Suprapubic skin (tissue), 4 donors: Measurements from ENCODE around the gene SOCS1. TPM values are rescaled to one million over a fixed set of nuclear protein-coding genes. Genes with fewer than 3 reads are reported as not detected.

Experiments
- DNase-seq, 2 donors: peaks; one replicate each; pipeline ENCODE4 v3.0.0-alpha.2; 2019; ENCODE audit warnings: low spot score in 2 of 2
- H3K27ac ChIP-seq: fragments of 200-600 bp; sonication (generic); one replicate; pipeline ENCODE4 v1.5.1; 2019
- H3K27me3 ChIP-seq: fragments of 200-600 bp; sonication (generic); one replicate; pipeline ENCODE4 v1.5.1; 2019
- H3K36me3 ChIP-seq: fragments of 200-600 bp; sonication (generic); one replicate; pipeline ENCODE4 v1.5.1; 2019
- H3K4me1 ChIP-seq: fragments of 200-600 bp; sonication (generic); one replicate; pipeline ENCODE4 v1.5.1; 2019
- H3K4me3 ChIP-seq: fragments of 200-600 bp; sonication (generic); one replicate; pipeline ENCODE4 v1.5.1; 2019; ENCODE audit warnings: mild to moderate bottlenecking
- H3K9me3 ChIP-seq: fragments of 200-600 bp; sonication (generic); one replicate; pipeline ENCODE4 v1.5.1; 2019
- CTCF ChIP-seq, 2 donors: fragments of 200-600 bp in 1 of 2; fragments of 450-650 bp in 1 of 2; sonication (generic) in 1 of 2; IDR thresholded peaks; one replicate each; pipeline ENCODE4 v1.5.1; 2016 to 2019; ENCODE audit warnings: antibody characterized with exemption in 2 of 2, mild to moderate bottlenecking in 1 of 2, moderate library complexity in 1 of 2
- EP300 ChIP-seq: sonication (generic); formaldehyde crosslinking; IDR thresholded peaks from one replicate; pipeline ENCODE4 v1.6.1; 2017; ENCODE audit warnings: antibody characterized with exemption
- POLR2A ChIP-seq, 2 donors: fragments of 450-650 bp; IDR thresholded peaks; one replicate each; pipeline ENCODE4 v1.6.1; 2017; ENCODE audit warnings: antibody characterized with exemption in 2 of 2, mild to moderate bottlenecking in 2 of 2, moderate library complexity in 2 of 2
- POLR2AphosphoS5 ChIP-seq, 3 donors: sonication (generic); formaldehyde crosslinking; IDR thresholded peaks; one replicate each; pipeline ENCODE4 v1.6.1; 2017; ENCODE audit warnings: antibody characterized with exemption in 3 of 3
- WGBS: methylation state at CpG from one replicate; pipeline ENCODE4 v1.1.5; 2018; 5-methylcytosine and 5-hydroxymethylcytosine counted together
- total RNA-seq, 4 donors: library from RNA; depleted of rRNA; stranded (reverse); fragments of >200 nt; gene quantifications; one replicate each; pipeline ENCODE4 v1.1.0, GENCODE V29; 2016

SOCS1 gene
- total RNA-seq, 4 donors from 2014 or later = 3.9 to 15.4 (median 7.5) TPM

- Histone ChIP-seq H3K27ac (no peak overlapping the region), H3K27me3 (no peaks in the 10 kb centered on the region), H3K36me3 (no peaks in the 10 kb centered on the region), H3K4me1 (peaks cover 16% of the 10 kb centered on the region), H3K9me3 (no peaks in the 10 kb centered on the region), H3K4me3 (peak overlapping the region; percentile 24)
- DNase-seq = no peak
- 39% methylated on average over 9 of the region's 10 CpGs for WGBS
- TF ChIP-seq EP300 (no peak), CTCF (IDR thresholded peaks at IDR 0.05) (no peak), POLR2A (IDR thresholded peaks at IDR 0.05) (no peak), POLR2AphosphoS5 (IDR thresholded peaks at IDR 0.05) (no peak)
Measured at GRCh38 chr16:11296706-11297491, 40.9 kb upstream of the SOCS1 start.

GRCh38 chr16:11296351-11296705, 40.3 kb upstream of the SOCS1 start:
- 83% methylated on average over 3 of the region's 3 CpGs for WGBS

GRCh38 chr16:11295672-11296071, 39.7 kb upstream of the SOCS1 start:
- Histone ChIP-seq H3K36me3 (no peaks in the 10 kb centered on the region), H3K27me3 (no peaks in the 10 kb centered on the region), H3K4me3 (no peak overlapping the region), H3K4me1 (peaks cover 16% of the 10 kb centered on the region), H3K27ac (no peak overlapping the region), H3K9me3 (no peaks in the 10 kb centered on the region)
- no peak for DNase-seq
- WGBS = 90% methylated on average over 4 of the region's 4 CpGs
- TF ChIP-seq POLR2AphosphoS5 (IDR thresholded peaks at IDR 0.05) = no peak

More at GRCh38 chr16:11296351-11296705, 40.3 kb upstream of the SOCS1 start:
- H3K4me3 ChIP-seq = no peak overlapping the region
- no peak overlapping the region for H3K27ac ChIP-seq
- TF ChIP-seq POLR2AphosphoS5 (IDR thresholded peaks at IDR 0.05) (no peak), POLR2A (IDR thresholded peaks at IDR 0.05) (no peak), CTCF (IDR thresholded peaks at IDR 0.05) (no peak), EP300 (no peak)
- no peaks in the 10 kb centered on the region for H3K9me3 ChIP-seq
- no peaks in the 10 kb centered on the region for H3K36me3 ChIP-seq
- no peaks in the 10 kb centered on the region for H3K27me3 ChIP-seq
- H3K4me1 ChIP-seq = peaks cover 16% of the 10 kb centered on the region
- no peak for DNase-seq

- Histone ChIP-seq H3K36me3 (no peaks in the 10 kb centered on the region), H3K9me3 (no peaks in the 10 kb centered on the region), H3K27ac (no peak overlapping the region), H3K27me3 (no peaks in the 10 kb centered on the region), H3K4me3 (no peak overlapping the region), H3K4me1 (peaks cover 7% of the 10 kb centered on the region)
- no peak for DNase-seq
- 91% methylated on average over 7 of the region's 7 CpGs for WGBS
- TF ChIP-seq POLR2A (IDR thresholded peaks at IDR 0.05) = no peak
- no peak for TF ChIP-seq CTCF (IDR thresholded peaks at IDR 0.05)
- TF ChIP-seq POLR2AphosphoS5 (IDR thresholded peaks at IDR 0.05) = no peak
- no peak for TF ChIP-seq EP300
Measured at GRCh38 chr16:11292076-11292748, 36.2 kb upstream of the SOCS1 start.

GRCh38 chr16:11291091-11291703, 35.2 kb upstream of the SOCS1 start:
- DNase-seq = no peak
- H3K4me3 ChIP-seq = no peak overlapping the region
- no peaks in the 10 kb centered on the region for H3K36me3 ChIP-seq
- no peak overlapping the region for H3K27ac ChIP-seq
- 73% methylated on average over 10 of the region's 10 CpGs for WGBS
- no peaks in the 10 kb centered on the region for H3K4me1 ChIP-seq
- H3K27me3 ChIP-seq = no peaks in the 10 kb centered on the region
- H3K9me3 ChIP-seq = no peaks in the 10 kb centered on the region
- no peak for TF ChIP-seq EP300
- TF ChIP-seq POLR2AphosphoS5 (IDR thresholded peaks at IDR 0.05) = no peak
- no peak for TF ChIP-seq POLR2A (IDR thresholded peaks at IDR 0.05)
- TF ChIP-seq CTCF (IDR thresholded peaks at IDR 0.05) = no peak
